Measurements from ENCODE around the gene KNDC1.
"Not testable (repeated sequence)": the region's sequence is repeated elsewhere in the genome, so short reads cannot be mapped to it uniquely, and the experiment has no call there.

Gene KNDC1

GRCh38 chr10:133229265-133230043 lies 69.4 kb downstream of the KNDC1 start:
- no peak for DNase-seq

DNA sequence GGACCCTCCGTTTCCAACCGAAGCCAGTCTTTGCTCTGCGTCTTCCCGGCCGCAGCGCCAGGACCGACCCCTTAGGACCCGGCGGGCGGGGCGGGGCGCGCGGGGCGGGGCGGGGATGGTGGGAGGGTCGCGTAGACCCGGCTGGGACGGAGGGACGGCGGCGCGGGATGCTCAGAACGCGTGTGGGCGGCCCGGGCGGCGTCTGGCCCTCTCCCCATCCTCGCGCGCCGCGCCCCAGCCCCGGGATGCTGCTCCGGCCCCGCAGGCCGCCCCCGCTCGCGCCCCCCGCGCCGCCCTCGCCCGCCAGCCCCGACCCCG lies 70.0 kb downstream of the KNDC1 start, which contains the start of gene UTF1:
TSS of gene UTF1 (plus strand) at position 174 of the 318 bp plus-strand sequence. CDS start at position 246, 72 bp downstream.
- DNase-seq, result no peak

DNA sequence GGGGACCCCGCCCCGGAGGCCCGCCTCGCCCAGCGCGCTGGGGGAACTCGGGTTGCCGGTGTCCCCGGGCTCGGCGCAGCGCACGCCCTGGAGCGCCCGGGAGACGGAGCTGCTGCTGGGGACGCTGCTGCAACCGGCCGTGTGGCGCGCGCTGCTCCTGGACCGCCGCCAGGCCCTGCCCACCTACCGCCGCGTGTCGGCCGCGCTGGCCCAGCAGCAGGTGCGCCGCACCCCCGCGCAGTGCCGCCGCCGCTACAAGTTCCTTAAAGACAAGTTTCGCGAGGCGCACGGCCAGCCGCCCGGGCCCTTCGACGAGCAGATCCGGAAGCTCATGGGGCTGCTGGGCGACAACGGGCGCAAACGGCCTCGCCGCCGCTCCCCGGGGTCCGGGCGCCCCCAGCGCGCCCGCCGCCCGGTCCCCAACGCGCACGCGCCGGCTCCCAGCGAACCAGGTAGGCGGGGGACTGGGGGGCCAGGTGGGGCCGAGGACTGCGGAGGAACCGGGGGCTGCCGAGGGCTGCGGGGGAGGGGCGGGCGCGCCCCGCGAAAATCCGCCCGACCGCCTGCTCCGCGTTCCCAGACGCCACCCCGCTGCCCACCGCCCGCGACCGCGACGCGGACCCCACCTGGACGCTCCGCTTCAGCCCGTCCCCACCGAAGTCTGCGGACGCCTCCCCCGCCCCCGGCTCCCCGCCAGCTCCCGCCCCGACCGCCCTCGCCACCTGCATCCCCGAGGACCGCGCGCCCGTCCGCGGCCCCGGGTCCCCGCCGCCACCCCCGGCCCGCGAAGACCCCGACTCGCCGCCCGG lies 70.6 kb downstream of the KNDC1 start:
- DNase-seq, result peak; percentile 22

DNA sequence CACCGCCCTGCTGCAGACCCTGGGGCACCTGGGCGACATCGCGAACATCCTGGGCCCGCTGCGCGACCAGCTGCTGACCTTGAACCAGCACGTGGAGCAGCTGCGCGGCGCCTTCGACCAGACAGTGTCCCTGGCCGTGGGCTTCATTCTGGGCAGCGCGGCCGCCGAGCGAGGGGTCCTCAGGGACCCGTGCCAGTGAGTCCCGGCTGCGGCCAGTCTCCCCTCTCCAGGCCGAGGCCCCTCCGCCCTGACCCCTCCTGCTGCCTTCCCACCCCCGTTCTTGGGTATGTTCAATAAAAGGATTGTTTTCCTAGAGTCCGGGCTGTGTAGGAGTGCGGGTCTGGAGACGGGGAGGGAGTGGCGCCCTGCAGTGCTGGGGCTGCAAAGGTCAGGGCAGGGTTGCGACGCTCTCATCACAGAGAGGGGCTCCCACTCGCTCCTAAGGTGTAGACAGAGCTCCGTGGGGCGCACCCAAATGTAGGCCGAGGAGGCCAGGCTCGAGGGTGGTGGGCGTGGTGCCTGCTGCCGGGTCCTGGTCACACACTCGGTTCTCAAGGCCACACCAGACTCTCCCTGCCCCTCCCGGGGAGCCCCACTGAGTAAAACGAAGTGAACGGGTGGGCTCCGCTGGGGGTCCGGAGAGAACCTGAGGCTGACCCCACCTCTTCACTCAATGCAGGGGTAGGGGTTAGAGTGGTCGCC lies 71.4 kb downstream of the KNDC1 start:
- no peak for DNase-seq

DNA sequence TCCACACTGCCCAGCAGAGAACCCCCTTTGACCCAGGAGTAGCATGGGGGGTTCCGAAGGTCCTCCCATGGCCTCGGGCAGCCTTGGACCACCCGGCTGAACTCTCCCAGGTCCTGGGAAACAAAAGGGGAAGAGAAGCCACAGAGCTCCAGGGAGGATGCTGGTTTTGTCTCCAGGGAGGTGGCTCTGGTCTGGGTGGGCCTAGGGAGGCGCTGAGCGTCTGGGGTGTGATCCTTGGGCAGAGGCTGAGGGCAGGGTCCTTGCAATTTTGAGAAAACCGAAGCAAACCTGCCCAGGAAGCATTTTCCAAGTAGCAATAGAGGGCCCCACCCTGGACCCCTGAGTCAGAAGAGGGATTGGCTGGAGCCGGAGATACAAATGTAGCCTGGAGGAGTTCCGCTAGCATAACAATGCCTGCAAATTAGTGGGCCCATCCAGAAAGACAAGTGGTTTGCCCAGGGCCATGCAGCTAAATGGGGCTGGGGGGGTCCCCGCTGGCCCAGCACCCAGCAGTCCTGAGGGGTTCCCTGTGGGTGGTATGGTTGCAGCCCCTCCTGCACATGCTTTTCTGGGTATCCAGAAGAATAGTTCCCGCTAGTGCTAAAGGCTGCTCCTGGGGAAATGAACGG lies 72.0 kb downstream of the KNDC1 start:
- no peak for DNase-seq

- not testable (repeated sequence) for DNase-seq
Measured at GRCh38 chr10:133234796-133235195, 74.8 kb downstream of the KNDC1 start.

DNA sequence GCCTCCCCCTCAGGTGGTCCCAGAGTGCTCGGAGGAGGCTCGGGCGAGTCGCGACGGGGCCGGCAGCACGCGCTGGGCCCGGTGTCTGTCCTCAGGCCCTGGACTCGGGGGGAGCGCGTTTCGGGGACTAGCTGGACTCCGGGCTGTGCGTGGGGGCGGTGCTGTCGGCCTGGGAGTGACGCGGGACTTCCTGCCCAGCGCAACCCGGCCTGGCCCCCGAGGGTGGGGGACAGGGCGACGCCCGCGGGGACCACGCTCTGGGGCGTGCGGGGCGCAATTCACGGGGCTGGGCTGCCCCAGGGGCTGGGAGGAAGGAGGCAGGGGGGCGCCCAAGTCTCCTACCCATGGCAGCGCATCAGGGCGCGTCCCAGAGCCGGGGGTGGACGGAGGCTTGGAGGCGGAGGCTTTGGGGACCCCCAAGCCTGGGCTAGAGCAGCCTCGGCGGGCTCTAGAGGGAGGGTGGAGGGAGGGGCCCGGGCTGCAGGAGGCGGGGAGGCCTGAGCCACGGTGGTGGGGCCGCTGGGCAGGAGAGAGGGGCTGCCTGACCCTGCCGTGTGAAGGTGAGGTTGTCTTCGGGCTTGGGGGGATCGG lies 75.3 kb downstream of the KNDC1 start:
- DNase-seq, result no peak

- no peak for DNase-seq
Measured at GRCh38 chr10:133235932-133236331, 75.9 kb downstream of the KNDC1 start.

GRCh38 chr10:133236401-133237240 lies 76.6 kb downstream of the KNDC1 start:
- DNase-seq, result peak; percentile 30

GRCh38 chr10:133237241-133237587 lies 77.2 kb downstream of the KNDC1 start:
- no peak for DNase-seq

- no peak for DNase-seq
Measured at GRCh38 chr10:133237588-133238465, 77.8 kb downstream of the KNDC1 start, which contains the start of gene VENTX. VENTX (plus strand) TSS chr10:133237855; CDS start chr10:133237915, 60 bp downstream.

DNA sequence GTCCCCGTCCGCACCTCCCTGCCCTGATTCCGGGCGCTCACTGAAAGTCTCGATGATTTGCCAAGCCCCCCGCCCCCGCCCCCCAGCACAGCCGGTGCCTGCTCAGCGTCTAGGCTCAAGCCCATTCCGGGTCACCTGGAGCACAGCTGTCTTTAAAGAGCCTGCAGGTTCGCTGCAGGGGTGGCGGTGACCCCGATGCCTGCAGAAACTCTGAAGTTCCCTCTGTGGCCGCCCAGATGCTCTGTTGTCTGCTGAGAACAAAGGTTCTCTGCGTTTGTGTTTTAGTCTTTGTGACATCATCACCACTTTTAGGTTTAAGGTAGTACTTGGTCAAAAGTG lies 78.4 kb downstream of the KNDC1 start:
- DNase-seq, result no peak

- no peak for DNase-seq
Measured at GRCh38 chr10:133239990-133240389, 80.0 kb downstream of the KNDC1 start.

GRCh38 chr10:133241501-133242205 lies 81.6 kb downstream of the KNDC1 start:
- DNase-seq, result no peak

- DNase-seq, result no peak
Measured at GRCh38 chr10:133242611-133243356, 82.8 kb downstream of the KNDC1 start.

DNA sequence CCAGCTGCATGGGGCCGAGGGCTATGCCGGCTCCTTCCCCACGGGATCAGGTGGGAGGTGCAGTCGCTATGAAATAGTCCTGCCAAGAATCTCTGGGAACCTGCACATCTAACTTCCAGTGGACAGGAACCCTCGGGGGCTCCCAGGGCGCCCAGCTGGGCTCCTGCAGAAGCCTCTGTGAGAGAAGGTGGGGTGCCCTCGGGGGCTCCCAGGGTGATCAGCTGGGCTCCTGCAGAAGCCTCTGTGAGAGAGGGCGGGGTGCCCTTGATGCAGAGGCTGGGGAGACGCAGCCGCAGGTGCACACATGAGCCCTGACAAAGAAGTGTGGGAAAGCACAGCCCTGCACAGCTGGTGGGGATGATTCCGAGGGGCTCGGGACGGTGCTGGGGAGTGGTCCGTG lies 83.6 kb downstream of the KNDC1 start:
- DNase-seq, result no peak

GRCh38 chr10:133245439-133246235 lies 85.6 kb downstream of the KNDC1 start:
- DNase-seq, result no peak

- DNase-seq, result no peak
Measured at GRCh38 chr10:133246236-133246626, 86.2 kb downstream of the KNDC1 start.
